OCI-LY3 (cell line): ENCODE results near the gene SIK3.
"Not testable (repeated sequence)": the region's sequence is repeated elsewhere in the genome, so short reads cannot be mapped to it uniquely, and the experiment has no call there.

Source experiments
- H2AFZ ChIP-seq: fragments of 200-600, 300-600 bp; shearing (Covaris generic); 2 replicates; pipeline ENCODE4 v1.6.0; 2014; ENCODE audit warnings: antibody characterized with exemption, low read depth, low read length
- H3K27ac ChIP-seq: fragments of 200-600, 300-600 bp; sonication (generic); 2 replicates; pipeline ENCODE4 v1.5.1; 2014; ENCODE audit warnings: mild to moderate bottlenecking, low read length, moderate library complexity, mixed read lengths
- H3K27me3 ChIP-seq: fragments of 200-600, 300-600 bp; sonication (generic); 2 replicates; pipeline ENCODE4 v1.6.1; 2014; ENCODE audit warnings: low read depth, low read length, mixed read lengths
- H3K36me3 ChIP-seq: fragments of 200-600, 300-600 bp; sonication (generic); replicated peaks from 2 replicates; pipeline ENCODE3; 2014; ENCODE audit warnings: low read depth, low read length, mixed read lengths
- H3K4me1 ChIP-seq: fragments of 300-600, 200-600 bp; sonication (generic); 2 replicates; pipeline ENCODE4 v1.6.1; 2014; ENCODE audit warnings: low read length, mixed read lengths
- H3K4me2 ChIP-seq: fragments of 200-600, 300-600 bp; sonication (generic); 2 replicates; pipeline ENCODE4 v1.6.1; 2014; ENCODE audit warnings: low read length, mixed read lengths
- H3K4me3 ChIP-seq: fragments of 300-600, 200-600 bp; sonication (generic); 2 replicates; pipeline ENCODE4 v1.5.1; 2014; ENCODE audit warnings: antibody characterized with exemption, mild to moderate bottlenecking, low read length, moderate library complexity
- H3K79me2 ChIP-seq: fragments of 300-600, 200-600 bp; shearing (Covaris generic); 2 replicates; pipeline ENCODE4 v1.6.1; 2014; ENCODE audit warnings: mild to moderate bottlenecking, low read length, mixed read lengths
- H3K9ac ChIP-seq: fragments of 300-600, 200-600 bp; shearing (Covaris generic); 2 replicates; pipeline ENCODE4 v1.6.0; 2014; ENCODE audit warnings: mild to moderate bottlenecking, low read length, moderate library complexity
- H3K9me3 ChIP-seq: fragments of 200-600, 300-600 bp; shearing (Covaris generic); 2 replicates; pipeline ENCODE4 v1.6.1; 2014; ENCODE audit warnings: low read length, mixed read lengths; ENCODE audit not compliant: insufficient read depth
- H4K20me1 ChIP-seq: fragments of 200-600, 300-600 bp; sonication (generic); 2 replicates; pipeline ENCODE4 v1.6.1; 2016; ENCODE audit warnings: low read length, mixed read lengths; ENCODE audit not compliant: insufficient read depth
- CTCF ChIP-seq: fragments of 200-600, 300-600 bp; sonication (generic); IDR thresholded peaks from 2 replicates; pipeline ENCODE4 v1.5.1; 2014; ENCODE audit warnings: antibody characterized with exemption, low read length, low read depth
- EZH2phosphoT487 ChIP-seq: fragments of 200-600 bp; shearing (Covaris generic); IDR thresholded peaks from 2 replicates; pipeline ENCODE4 v1.6.1; 2018; ENCODE audit warnings: antibody characterized with exemption, mixed run types, low read depth

The SIK3 gene

GRCh38 chr11:116807601-116808261 lies 290.5 kb downstream of the SIK3 start:
- Histone ChIP-seq H4K20me1 (no peaks in the 10 kb centered on the region), H3K36me3 (no peaks in the 10 kb centered on the region), H3K27ac (no peak overlapping the region), H3K4me3 (no peak overlapping the region), H3K9ac (no peak overlapping the region), H2AFZ (no peak overlapping the region), H3K27me3 (no peaks in the 10 kb centered on the region), H3K4me1 (peaks cover 14% of the 10 kb centered on the region), H3K79me2 (no peaks in the 10 kb centered on the region), H3K9me3 (no peaks in the 10 kb centered on the region), H3K4me2 (no peak overlapping the region)
- TF ChIP-seq CTCF (no peak), EZH2phosphoT487 (no peak)

- Histone ChIP-seq H3K79me2 (no peaks in the 10 kb centered on the region), H3K27me3 (peaks cover 12% of the 10 kb centered on the region; the same call in 1 of the 2 replicates), H2AFZ (no peak overlapping the region), H3K4me3 (no peak overlapping the region), H3K9ac (no peak overlapping the region), H3K9me3 (no peaks in the 10 kb centered on the region), H3K27ac (no peak overlapping the region), H3K4me2 (no peak overlapping the region), H3K36me3 (no peaks in the 10 kb centered on the region), H3K4me1 (no peaks in the 10 kb centered on the region), H4K20me1 (no peaks in the 10 kb centered on the region)
- TF ChIP-seq EZH2phosphoT487 (no peak), CTCF (no peak)
Measured at GRCh38 chr11:116804001-116804400, 294.2 kb downstream of the SIK3 start.

- H3K4me2 ChIP-seq, H3K4me1 ChIP-seq, H3K9ac ChIP-seq, H3K36me3 ChIP-seq, H3K4me3 ChIP-seq, H4K20me1 ChIP-seq, H3K9me3 ChIP-seq, H3K79me2 ChIP-seq, H3K27ac ChIP-seq, H2AFZ ChIP-seq: not testable (repeated sequence)
- H3K27me3 ChIP-seq: peaks cover 15% of the 10 kb centered on the region; the same call in 1 of the 2 replicates
Measured at GRCh38 chr11:116801662-116802061, 296.6 kb downstream of the SIK3 start.

- H3K36me3 ChIP-seq: no peaks in the 10 kb centered on the region
- H3K9me3 ChIP-seq: no peaks in the 10 kb centered on the region
- no peak overlapping the region for H3K4me2 ChIP-seq
- H3K9ac ChIP-seq: no peak overlapping the region
- no peaks in the 10 kb centered on the region for H4K20me1 ChIP-seq
- peaks cover 15% of the 10 kb centered on the region; the same call in 1 of the 2 replicates for H3K27me3 ChIP-seq
- no peak overlapping the region for H2AFZ ChIP-seq
- H3K79me2 ChIP-seq: no peaks in the 10 kb centered on the region
- no peak overlapping the region for H3K27ac ChIP-seq
- H3K4me1 ChIP-seq: peaks cover 3% of the 10 kb centered on the region; the same call in 1 of the 2 replicates
- no peak for TF ChIP-seq CTCF
- no peak overlapping the region for H3K4me3 ChIP-seq
Measured at GRCh38 chr11:116800610-116801009, 297.6 kb downstream of the SIK3 start.
